ENCODE measurements around the gene STK32C.
"Not testable (repeated sequence)": the region's sequence is repeated elsewhere in the genome, so short reads cannot be mapped to it uniquely, and the experiment has no call there.

STK32C gene

GRCh38 chr10:132227851-132228390 is 79.8 kb downstream of the STK32C start:
- DNase-seq: no peak

GRCh38 chr10:132226586-132227405 is 81.0 kb downstream of the STK32C start:
- DNase-seq: no peak

- DNase-seq: no peak
Observed at GRCh38 chr10:132225849-132226205, 81.9 kb downstream of the STK32C start.

- DNase-seq: no peak
Observed at GRCh38 chr10:132225073-132225848, 82.5 kb downstream of the STK32C start.

- no peak for DNase-seq
Observed at GRCh38 chr10:132224343-132225072, 83.2 kb downstream of the STK32C start.

- DNase-seq: no peak
Observed at GRCh38 chr10:132223611-132224342, 84.0 kb downstream of the STK32C start.

GRCh38 chr10:132223156-132223590 is 84.6 kb downstream of the STK32C start:
- peak; percentile 63 for DNase-seq

- DNase-seq: no peak
Observed at GRCh38 chr10:132222726-132223125, 85.0 kb downstream of the STK32C start.

- not testable (repeated sequence) for DNase-seq
Observed at GRCh38 chr10:132220996-132221395, 86.8 kb downstream of the STK32C start.

- DNase-seq: no peak
Observed at GRCh38 chr10:132220061-132220460, 87.7 kb downstream of the STK32C start.

- no peak for DNase-seq
Observed at GRCh38 chr10:132219486-132219885, 88.3 kb downstream of the STK32C start.

GRCh38 chr10:132216441-132216840 is 91.3 kb downstream of the STK32C start:
- DNase-seq: not testable (repeated sequence)

- no peak for DNase-seq
Observed at GRCh38 chr10:132213917-132214316, 93.8 kb downstream of the STK32C start.

- no peak for DNase-seq
Observed at GRCh38 chr10:132212816-132213215, 94.9 kb downstream of the STK32C start.

GRCh38 chr10:132211246-132211645 is 96.5 kb downstream of the STK32C start:
- DNase-seq: no peak

- no peak for DNase-seq
Observed at GRCh38 chr10:132210766-132211165, 97.0 kb downstream of the STK32C start.

GRCh38 chr10:132209978-132210530 is 97.7 kb downstream of the STK32C start:
- no peak for DNase-seq

- DNase-seq: no peak
Observed at GRCh38 chr10:132209130-132209529, 98.6 kb downstream of the STK32C start.

- DNase-seq: no peak
Observed at GRCh38 chr10:132208462-132209050, 99.2 kb downstream of the STK32C start.

GRCh38 chr10:132207536-132208461 is 100.0 kb downstream of the STK32C start:
- no peak for DNase-seq

Data from activated CD4-positive, alpha-beta T cell treated with anti-CD3 and anti-CD28 coated beads, Interleukin-2, amount 50 U/mL, for 1 hour (primary cell).